Measurements from ENCODE around the gene RABGAP1L. TPM values are rescaled to one million over a fixed set of nuclear protein-coding genes. Genes with fewer than 3 reads are reported as not detected.

RABGAP1L gene
- total RNA-seq, 2 experiments from 2014 or later, result 59.8 to 67.6 TPM

DNA sequence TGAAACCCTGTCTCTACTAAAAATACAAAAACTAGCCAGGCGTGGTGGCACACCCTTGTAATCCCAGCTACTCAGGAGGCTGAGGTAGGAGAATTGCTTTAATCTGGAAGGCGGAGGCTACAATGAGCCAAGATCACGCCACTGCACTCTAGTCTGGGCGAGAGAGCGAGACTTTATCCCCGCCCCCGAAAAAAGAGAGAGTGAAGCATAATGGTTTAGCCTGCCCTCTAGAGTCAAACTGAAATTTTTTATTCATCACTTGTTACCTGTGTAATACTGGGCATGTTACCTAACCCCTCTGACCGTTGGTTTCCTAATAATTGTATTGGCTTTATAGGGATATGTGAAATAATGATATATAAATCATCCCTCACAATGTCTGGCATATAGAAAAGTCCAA, 307.3 kb downstream of the RABGAP1L start:
- CTCF ChIA-PET, result no interaction called here

GRCh38 chr1:174469052-174469451, 309.7 kb downstream of the RABGAP1L start:
- Histone ChIP-seq H3K4me3 (ENCODE audit: low read length) (no peak overlapping the region), H3K9me3 (ENCODE audit: control insufficient read depth in 1 of 2, insufficient read depth in 1 of 2, low read length in 2 of 2) (no peaks in the 10 kb centered on the region), H3K27ac (ENCODE audit: low read depth in 1 of 2, low read length in 2 of 2) (no peak overlapping the region), H3K27me3 (ENCODE audit: control insufficient read depth in 1 of 2, insufficient read depth in 2 of 2, low read length in 2 of 2) (no peaks in the 10 kb centered on the region), H3K36me3 (ENCODE audit: insufficient read depth, low read length) (no peaks in the 10 kb centered on the region), H3K4me1 (ENCODE audit: insufficient read depth, low read length) (no peaks in the 10 kb centered on the region)
- intact Hi-C loops (cut with DNase I, micrococcal nuclease), result no loop called here
- Mint-ChIP-seq H3K27me3 (no peaks in the 10 kb centered on the region), H3K4me3 (no peak overlapping the region), H3K4me1 (ENCODE audit: low read depth) (no peaks in the 10 kb centered on the region), H3K27ac (no peak overlapping the region), H3K9me3 (no peaks in the 10 kb centered on the region), H3K36me3 (ENCODE audit: low read depth) (peaks cover 8% of the 10 kb centered on the region)
- ChIA-PET POLR2A (no interaction called here), CTCF (no interaction called here)
- TF ChIP-seq CTCF (IDR thresholded peaks at IDR 0.05), result no peak
- ATAC-seq (ENCODE audit: poor library complexity) (no peak), DNase-seq (no peak)

More for the DNA sequence above, 307.3 kb downstream of the RABGAP1L start:
- TF ChIP-seq CTCF (IDR thresholded peaks at IDR 0.05), result no peak
- no peaks in the 10 kb centered on the region for H3K9me3 Mint-ChIP-seq
- POLR2A ChIA-PET, result interaction anchor here (0.6 kb wide), 1 partner anchor 725 kb away, joined by 3 read pairs; no protein-coding TSS in a partner anchor
- H3K9me3 ChIP-seq (ENCODE audit: control insufficient read depth in 1 of 2, insufficient read depth in 1 of 2, low read length in 2 of 2), result no peaks in the 10 kb centered on the region
- ATAC-seq (ENCODE audit: poor library complexity) (no peak), DNase-seq (no peak)
- H3K4me1 ChIP-seq (ENCODE audit: insufficient read depth, low read length), result no peaks in the 10 kb centered on the region
- H3K27me3 ChIP-seq (ENCODE audit: control insufficient read depth in 1 of 2, insufficient read depth in 2 of 2, low read length in 2 of 2), result no peaks in the 10 kb centered on the region
- H3K36me3 Mint-ChIP-seq (ENCODE audit: low read depth), result peaks cover 19% of the 10 kb centered on the region
- H3K36me3 ChIP-seq (ENCODE audit: insufficient read depth, low read length), result no peaks in the 10 kb centered on the region
- no peak overlapping the region for H3K27ac ChIP-seq (ENCODE audit: low read depth in 1 of 2, low read length in 2 of 2)
- H3K4me3 ChIP-seq (ENCODE audit: low read length), result no peak overlapping the region
- no peaks in the 10 kb centered on the region for H3K4me1 Mint-ChIP-seq (ENCODE audit: low read depth)
- intact Hi-C loops (cut with DNase I, micrococcal nuclease), result no loop called here
- no peak overlapping the region for H3K4me3 Mint-ChIP-seq
- no peaks in the 10 kb centered on the region for H3K27me3 Mint-ChIP-seq
- H3K27ac Mint-ChIP-seq, result no peak overlapping the region

- Histone ChIP-seq H3K27ac (ENCODE audit: low read depth in 1 of 2, low read length in 2 of 2) (no peak overlapping the region), H3K9me3 (ENCODE audit: control insufficient read depth in 1 of 2, insufficient read depth in 1 of 2, low read length in 2 of 2) (no peaks in the 10 kb centered on the region), H3K36me3 (ENCODE audit: insufficient read depth, low read length) (no peaks in the 10 kb centered on the region), H3K4me1 (ENCODE audit: insufficient read depth, low read length) (no peaks in the 10 kb centered on the region), H3K27me3 (ENCODE audit: control insufficient read depth in 1 of 2, insufficient read depth in 2 of 2, low read length in 2 of 2) (no peaks in the 10 kb centered on the region), H3K4me3 (ENCODE audit: low read length) (no peak overlapping the region)
- POLR2A ChIA-PET, result no interaction called here
- TF ChIP-seq CTCF (IDR thresholded peaks at IDR 0.05), result no peak
- DNase-seq (no peak), ATAC-seq (ENCODE audit: poor library complexity) (no peak)
- Mint-ChIP-seq H3K9me3 (no peaks in the 10 kb centered on the region), H3K36me3 (ENCODE audit: low read depth) (peaks cover 1% of the 10 kb centered on the region), H3K4me1 (ENCODE audit: low read depth) (no peaks in the 10 kb centered on the region), H3K27ac (no peak overlapping the region), H3K4me3 (no peak overlapping the region), H3K27me3 (no peaks in the 10 kb centered on the region)
- CTCF ChIA-PET, result no interaction called here
- intact Hi-C loops (cut with DNase I, micrococcal nuclease), result no loop called here
Observed at GRCh38 chr1:174469687-174470086, 310.4 kb downstream of the RABGAP1L start.

Measured in CD4-positive, alpha-beta T cell (primary cell).